Stimulated activated CD4-positive, alpha-beta T cell treated with anti-CD3 and anti-CD28 coated beads, Interleukin-15, amount 100 ng/mL, for 48 hours (primary cell): ENCODE measurements around the gene PAH.

Experiments
- DNase-seq, 2 donors: peaks; one replicate each; pipeline ENCODE4 v3.0.0-alpha.2; 2020; ENCODE audit warnings: low read depth in 2 of 2

PAH gene

GRCh38 chr12:102917026-102917787 lies at the start of gene PAH:
Gene PAH (minus strand): TSS chr12:102917244. CDS start chr12:102917130, 114 bp downstream.
- DNase-seq: peak in 1 of 2 donors; percentile 0

GRCh38 chr12:102966200-102966863 lies 49.3 kb upstream of the PAH start:
- no peak for DNase-seq

GRCh38 chr12:102965281-102966155 lies 48.5 kb upstream of the PAH start:
- DNase-seq: no peak

GRCh38 chr12:102964872-102965271 lies 47.8 kb upstream of the PAH start:
- no peak for DNase-seq

GRCh38 chr12:102963796-102964195 lies 46.8 kb upstream of the PAH start:
- DNase-seq: no peak

GRCh38 chr12:102962986-102963385 lies 45.9 kb upstream of the PAH start:
- no peak for DNase-seq

GRCh38 chr12:102962532-102962931 lies 45.5 kb upstream of the PAH start:
- DNase-seq: no peak

GRCh38 chr12:102961466-102961855 lies 44.4 kb upstream of the PAH start:
- DNase-seq: no peak

- no peak for DNase-seq
Measured at GRCh38 chr12:102960766-102961465, 43.9 kb upstream of the PAH start.

GRCh38 chr12:102959391-102959790 lies 42.3 kb upstream of the PAH start:
- DNase-seq: no peak

GRCh38 chr12:102958830-102959176 lies 41.8 kb upstream of the PAH start:
- DNase-seq: no peak

- peak in 1 of 2 donors; percentile 19 for DNase-seq
Measured at GRCh38 chr12:102958073-102958829, 41.2 kb upstream of the PAH start.

GRCh38 chr12:102957339-102958050 lies 40.5 kb upstream of the PAH start, which contains the start of gene ASCL1:
Gene ASCL1 (plus strand): TSS chr12:102957674. CDS start chr12:102958245, 571 bp downstream.
- DNase-seq: no peak

- DNase-seq: no peak
Measured at GRCh38 chr12:102956738-102957327, 39.8 kb upstream of the PAH start.

- DNase-seq: no peak
Measured at GRCh38 chr12:102955926-102956737, 39.1 kb upstream of the PAH start.

GRCh38 chr12:102954134-102954533 lies 37.1 kb upstream of the PAH start:
- DNase-seq: no peak

- no peak for DNase-seq
Measured at GRCh38 chr12:102953221-102953620, 36.2 kb upstream of the PAH start.

GRCh38 chr12:102951841-102952240 lies 34.8 kb upstream of the PAH start:
- DNase-seq: no peak
